OCI-M1 (cell line): ENCODE measurements around the gene HNRNPH2.

ENCODE experiments used
- DNase-seq: peaks from one replicate; lab custom pipeline; 2025; lab: John Stamatoyannopoulos, UW

The HNRNPH2 gene

DNA sequence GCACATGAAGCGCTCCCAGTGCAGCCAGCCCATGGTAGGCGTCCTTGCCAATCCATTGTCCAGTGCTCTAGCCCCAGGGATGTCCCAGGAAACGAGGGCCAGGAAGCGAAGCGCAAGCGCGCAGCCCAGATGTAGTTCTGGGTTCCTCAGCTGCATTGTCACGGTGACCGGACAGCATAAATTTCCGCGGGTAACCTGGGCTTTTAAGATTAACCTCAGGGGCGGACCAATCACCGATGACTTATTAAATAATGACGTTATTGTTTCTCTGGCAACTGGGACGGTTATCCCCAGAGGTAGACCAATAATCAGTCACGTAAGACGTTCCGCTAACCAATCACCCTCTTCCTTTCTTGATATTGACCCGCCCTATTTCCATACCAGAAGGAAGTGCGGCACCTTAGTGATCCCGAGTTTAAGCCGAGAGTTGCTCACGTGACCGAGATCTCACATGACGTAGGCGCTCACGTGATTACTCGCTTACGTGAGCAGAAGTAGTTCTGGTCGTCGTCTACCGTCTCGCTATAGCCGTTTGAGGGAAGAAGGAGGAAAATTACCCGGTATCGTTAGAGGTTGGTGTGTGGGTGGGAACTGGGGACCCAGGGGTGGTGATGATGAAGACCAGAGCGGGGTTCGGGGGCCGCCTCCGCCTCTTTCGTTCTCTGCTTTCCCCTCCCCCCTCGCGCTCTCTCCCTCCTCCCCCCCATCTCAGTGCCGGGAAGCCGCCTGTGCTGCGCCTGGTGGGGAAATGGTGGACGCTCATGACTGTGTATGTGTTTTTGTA is at the start of gene HNRNPH2, which contains the start of gene GLA:
HNRNPH2 (plus strand) TSS at position 475 of the 784 bp plus-strand sequence. CDS start 3,767 bp downstream, outside the sequence.
GLA (minus strand) TSS at position 178 of the 784 bp plus-strand sequence; CDS start at position 156, 22 bp downstream.
- peak; percentile 98 for DNase-seq

DNA sequence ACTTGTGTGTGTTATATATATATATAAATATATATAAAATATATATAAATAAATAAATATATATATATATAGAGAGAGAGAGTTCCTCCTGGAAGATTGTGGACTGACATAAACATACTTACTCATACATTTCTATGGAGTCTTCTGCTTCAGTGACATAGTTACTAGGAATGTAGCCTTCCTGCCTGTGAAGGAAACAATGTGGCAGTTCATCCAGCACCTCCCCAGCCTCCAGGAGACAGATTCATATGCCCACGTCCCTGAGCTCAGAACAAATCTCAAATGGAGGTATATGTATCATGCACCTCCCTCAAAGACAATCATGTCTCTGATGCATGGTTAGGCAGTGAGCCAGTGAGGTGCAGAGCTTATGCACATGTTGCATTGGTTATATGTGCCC is 48.1 kb upstream of the HNRNPH2 start:
- no peak for DNase-seq

DNA sequence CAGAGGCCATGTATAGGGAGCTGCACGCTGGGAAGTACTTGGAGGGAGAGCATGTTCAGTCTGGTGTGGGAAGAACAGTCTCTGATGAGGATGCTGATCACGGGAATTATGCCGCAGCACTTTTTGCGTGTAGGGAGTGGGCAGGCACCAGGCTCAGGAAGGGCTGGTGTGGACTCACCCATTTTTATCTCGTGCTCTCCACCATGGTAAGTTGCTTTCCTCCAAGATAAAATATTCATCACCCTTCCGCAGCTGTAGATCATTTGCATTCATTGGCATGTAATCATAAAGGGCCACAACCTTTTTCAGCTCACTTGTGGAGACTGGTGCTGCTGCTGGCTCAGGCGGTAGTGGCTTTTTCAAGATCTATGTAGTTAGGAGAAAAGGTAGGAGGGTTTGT is 47.6 kb upstream of the HNRNPH2 start:
- no peak for DNase-seq

DNA sequence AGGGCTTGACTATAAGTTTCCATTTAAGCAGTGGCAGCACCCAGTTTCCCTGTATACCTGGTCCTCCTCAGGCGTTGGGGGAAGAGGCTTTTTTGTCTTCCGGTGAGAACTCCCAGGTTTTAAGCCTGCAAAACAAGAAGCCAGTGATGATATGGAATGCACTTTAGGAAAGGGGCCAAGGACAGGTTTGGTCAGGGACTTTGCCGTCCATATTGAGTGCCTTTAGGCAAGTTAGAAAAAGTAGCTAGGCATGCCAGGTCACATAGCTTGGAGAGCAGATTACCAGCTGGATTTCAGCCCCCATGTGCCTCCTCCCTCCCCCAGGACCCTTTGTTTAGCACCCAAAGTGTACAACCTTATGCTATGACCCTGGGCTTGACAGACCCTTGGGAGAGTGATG is 45.9 kb upstream of the HNRNPH2 start:
- DNase-seq: no peak

DNA sequence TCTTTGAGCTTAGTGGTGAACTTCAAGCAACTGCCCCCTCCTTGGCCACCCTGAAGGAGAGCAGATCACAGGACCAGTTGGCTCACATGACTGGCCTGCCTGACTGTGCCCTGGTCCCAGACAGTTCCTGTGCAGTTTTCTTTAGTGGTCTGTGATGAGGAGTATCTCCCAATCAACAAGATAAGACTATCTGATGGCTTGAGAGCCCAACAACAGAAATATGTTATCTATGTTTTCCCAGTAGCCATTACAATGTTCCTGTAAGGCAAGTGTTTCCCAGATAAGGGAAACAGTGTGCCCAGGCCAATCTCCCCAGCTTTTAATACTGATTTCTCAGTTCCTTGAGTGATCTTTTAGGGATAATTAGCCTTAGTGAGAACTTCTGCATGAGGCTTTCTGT is 45.3 kb upstream of the HNRNPH2 start:
- DNase-seq: no peak

DNA sequence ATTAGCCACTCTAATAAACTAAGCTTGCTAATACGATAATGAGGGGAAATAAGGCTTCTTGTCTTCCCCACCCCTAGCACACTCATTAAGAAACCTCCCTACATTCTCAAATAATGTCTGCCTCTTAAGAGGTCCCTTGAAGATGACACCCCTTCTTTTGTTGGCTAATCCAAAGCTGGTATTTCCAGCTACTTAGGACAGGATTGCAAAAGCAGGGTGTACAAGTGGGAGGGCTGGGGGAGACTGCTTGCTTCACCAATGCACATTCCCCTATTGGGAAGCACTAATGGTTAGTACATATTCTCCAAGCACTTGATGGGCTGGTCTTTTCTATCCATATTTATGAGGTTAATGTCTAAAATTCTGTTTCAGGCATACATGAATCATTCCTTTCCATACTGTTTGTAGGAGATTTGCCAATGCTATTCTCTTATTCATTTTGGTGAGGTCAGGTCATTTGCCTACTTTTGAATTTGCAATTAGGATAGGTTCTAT is 42.7 kb upstream of the HNRNPH2 start:
- no peak for DNase-seq

DNA sequence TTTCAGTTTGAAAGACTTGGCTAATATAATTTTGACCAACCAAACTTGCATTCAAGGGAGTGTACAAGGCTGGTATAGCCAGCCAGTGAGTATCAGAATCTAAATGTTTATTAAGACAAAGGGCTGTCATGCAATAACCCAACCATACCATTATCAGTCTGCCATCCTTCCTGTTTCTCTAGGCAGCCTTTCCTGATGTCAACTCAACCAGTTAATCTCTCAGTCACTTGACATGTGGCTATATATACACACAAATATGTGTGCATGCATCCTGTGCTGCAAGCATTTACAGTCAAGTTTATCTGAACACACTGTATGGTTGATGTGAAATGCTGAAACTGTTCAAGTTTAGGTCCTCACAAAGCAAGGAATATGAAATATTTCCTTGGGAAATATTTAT is 39.2 kb upstream of the HNRNPH2 start:
- DNase-seq: peak; percentile 13

DNA sequence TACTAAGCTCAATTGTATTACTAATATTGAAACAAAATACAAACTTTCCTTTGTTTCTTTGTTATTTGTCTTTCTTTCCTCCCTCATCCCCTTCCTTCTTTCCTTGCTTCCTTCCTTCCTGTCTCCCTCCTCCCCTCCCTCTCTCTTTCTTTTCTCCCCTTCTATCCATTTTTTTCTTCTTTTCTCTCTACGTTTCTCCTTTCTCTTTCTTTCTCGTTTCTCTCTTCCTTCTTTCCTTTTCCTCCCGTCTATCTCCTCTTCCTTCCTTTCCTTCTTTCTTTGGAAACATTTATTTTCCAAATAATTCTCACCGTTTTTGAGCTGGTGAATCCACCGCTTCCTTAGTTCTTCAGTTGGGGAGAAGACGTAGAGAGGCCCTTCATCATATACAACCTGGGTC is 38.3 kb upstream of the HNRNPH2 start:
- DNase-seq: no peak

GRCh38 chrX:101370888-101371504 is 37.0 kb upstream of the HNRNPH2 start:
- DNase-seq: no peak

DNA sequence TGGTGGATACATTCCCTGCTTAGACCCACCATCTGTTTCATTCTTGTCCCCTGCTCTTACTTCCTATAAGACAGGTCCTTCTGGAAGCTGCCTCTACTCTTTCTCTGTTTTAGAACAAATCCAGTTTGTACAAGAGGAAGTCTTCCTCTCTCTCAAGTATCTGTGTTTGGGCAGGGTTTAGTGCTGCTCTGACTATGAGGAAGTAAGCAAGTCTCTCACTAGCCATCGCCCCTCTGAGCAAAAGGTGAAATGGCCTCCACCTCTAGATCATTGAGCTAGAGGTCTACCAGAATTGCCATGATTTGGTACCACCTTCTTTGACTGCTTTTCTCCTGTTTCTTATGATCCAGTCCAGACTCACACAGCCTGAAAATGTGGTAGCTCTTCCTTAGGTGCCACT is 30.5 kb upstream of the HNRNPH2 start:
- DNase-seq: peak; percentile 5

GRCh38 chrX:101383679-101384205 is 24.3 kb upstream of the HNRNPH2 start:
- DNase-seq: peak; percentile 65

DNA sequence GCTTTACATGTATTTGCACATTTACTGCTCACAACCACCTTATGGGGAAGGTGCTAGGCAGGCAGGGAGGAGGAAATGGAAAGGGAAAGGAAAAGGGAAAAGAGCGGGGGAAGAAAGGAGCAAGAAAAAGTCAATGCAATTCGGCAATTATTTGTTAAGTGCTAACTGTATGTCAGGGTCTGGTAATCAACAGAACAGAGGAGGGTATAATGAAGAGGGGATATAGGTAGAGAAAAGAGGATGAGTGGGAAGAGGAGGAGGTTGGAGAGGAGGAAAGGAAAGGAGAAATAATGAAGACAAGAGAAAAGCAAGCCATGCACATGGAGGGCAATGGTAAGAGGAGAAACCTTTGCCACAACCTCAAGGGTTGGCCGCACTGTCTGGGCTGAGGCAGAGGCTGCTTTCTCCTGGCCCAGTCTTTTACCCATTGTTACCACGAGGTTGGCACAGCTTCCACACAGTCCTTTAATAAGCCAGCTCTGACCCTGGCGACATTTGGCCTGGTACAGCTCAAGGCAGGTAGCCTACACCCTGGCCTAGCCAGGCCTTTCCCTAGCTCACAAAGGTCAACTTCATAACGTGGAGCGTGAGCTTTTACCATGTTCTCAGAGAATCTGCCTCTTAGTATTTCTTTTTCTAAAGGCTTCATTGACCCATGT is 22.9 kb upstream of the HNRNPH2 start:
- peak; percentile 59 for DNase-seq

- DNase-seq: peak; percentile 90
Observed at GRCh38 chrX:101385795-101386541, 22.1 kb upstream of the HNRNPH2 start, which contains the start of gene BTK. TSS of gene BTK (minus strand) at chrX:101386191. CDS start at chrX:101375284, 10,907 bp downstream.

DNA sequence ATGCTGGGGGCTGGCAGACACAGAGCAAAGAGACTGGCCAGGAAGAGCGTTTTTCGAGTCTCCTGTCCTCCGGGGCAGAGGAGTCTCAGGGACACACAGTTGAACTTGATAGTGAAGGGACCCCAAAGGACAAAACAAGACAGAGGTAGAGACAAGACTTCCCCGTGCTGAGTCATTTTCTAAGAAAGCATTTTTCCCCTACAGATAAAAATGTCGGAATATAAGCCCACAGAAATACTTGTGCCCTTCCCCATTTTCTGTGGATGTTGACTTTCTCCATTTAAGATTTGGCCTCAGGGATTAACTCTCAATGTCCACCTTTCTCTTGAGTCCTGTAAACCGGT is 21.5 kb upstream of the HNRNPH2 start:
- DNase-seq: peak; percentile 77

DNA sequence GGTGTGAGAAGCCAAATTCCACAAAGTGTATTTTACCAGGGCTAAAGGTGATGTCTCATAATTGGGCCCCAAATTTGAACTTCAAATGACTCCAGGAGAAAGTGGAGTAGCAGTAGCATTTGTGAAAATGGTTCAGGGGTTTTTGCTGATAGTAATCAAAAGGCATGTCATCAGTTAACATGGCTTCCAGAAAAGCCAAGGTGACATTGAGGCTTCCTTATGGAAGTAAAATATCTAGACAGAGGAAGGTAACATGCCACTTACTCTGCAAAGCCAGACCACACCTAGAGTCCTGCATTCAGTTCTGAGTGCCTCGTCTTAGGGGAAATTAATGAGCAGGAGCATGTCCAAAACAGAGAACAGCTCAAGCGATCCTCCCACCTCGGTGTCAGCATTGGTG is 19.4 kb upstream of the HNRNPH2 start:
- DNase-seq: no peak

GRCh38 chrX:101390664-101391525 is 17.1 kb upstream of the HNRNPH2 start, which contains the start of gene RPL36A:
TSS of gene RPL36A (plus strand) at chrX:101391011. CDS start at chrX:101391044, 33 bp downstream.
- peak; percentile 97 for DNase-seq

- no peak for DNase-seq
Observed at GRCh38 chrX:101391831-101392230, 16.2 kb upstream of the HNRNPH2 start.

- DNase-seq: no peak
Observed at GRCh38 chrX:101393530-101394305, 14.3 kb upstream of the HNRNPH2 start.

DNA sequence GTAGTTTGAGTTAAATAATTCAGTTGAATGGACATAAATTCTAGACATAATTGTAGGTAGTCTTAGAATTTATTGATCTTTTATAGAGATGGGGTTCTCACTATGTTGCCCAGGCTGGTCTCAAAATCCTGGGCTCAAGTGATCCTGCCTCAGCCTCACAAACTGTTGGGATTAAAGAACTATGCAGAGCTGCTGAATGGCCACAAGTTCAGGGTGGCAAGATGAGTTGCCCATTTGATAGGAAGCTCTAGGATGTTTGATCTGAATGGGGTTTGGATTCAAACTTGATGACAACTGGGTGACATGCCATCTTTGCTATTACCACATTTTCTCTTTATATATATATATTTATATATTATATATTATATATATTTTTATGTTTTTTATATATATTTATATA is 13.7 kb upstream of the HNRNPH2 start:
- no peak for DNase-seq

DNA sequence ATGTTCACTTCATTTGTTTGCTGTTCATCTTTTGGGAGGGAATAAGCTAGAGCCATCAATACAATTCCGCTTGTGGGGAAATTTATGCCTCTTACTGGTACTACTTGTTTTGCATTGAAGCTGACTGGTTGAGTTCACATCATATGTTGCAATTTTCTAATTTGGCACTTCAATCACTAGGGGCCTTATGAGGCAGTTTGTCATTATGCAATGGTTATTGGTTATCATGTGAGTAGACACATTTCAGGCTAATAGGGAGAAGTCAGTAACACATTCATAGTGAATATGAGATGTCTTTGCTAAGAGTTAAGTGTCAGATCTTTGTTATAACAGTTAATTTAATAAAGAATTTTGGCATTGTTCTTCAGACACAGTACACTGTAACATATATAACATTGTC is 12.2 kb upstream of the HNRNPH2 start:
- peak; percentile 61 for DNase-seq
